ENCODE data around the gene VIL1. TPM values are rescaled to one million over a fixed set of nuclear protein-coding genes. Genes with fewer than 3 reads are reported as not detected.

VIL1 gene
- total and polyA plus RNA-seq, 2 of the 13 experiments (the other 11 are each of a cell fraction or from before 2014, with no cell fraction given) = 287 to 301 TPM

GRCh38 chr2:218404351-218405085 lies 14.4 kb upstream of the VIL1 start (continued):
- TF ChIP-seq ZNF646 (CRISPR knock-in tag; IDR thresholded peaks at IDR 0.05) (no peak), JARID2 (CRISPR knock-in tag; IDR thresholded peaks at IDR 0.05; ENCODE audit: insufficient replicate concordance) (no peak), IRF9 (CRISPR knock-in tag; IDR thresholded peaks at IDR 0.05; ENCODE audit: borderline replicate concordance) (no peak), SOX6 (IDR thresholded peaks at IDR 0.05) (no peak), SOX6 (CRISPR knock-in tag; IDR thresholded peaks at IDR 0.05) (no peak), NR3C1 (CRISPR knock-in tag; IDR thresholded peaks at IDR 0.05) (no peak), MED1 (CRISPR knock-in tag; IDR thresholded peaks at IDR 0.05) (no peak), MED13 (CRISPR knock-in tag; IDR thresholded peaks at IDR 0.05) (no peak), MEIS1 (CRISPR knock-in tag; IDR thresholded peaks at IDR 0.05; ENCODE audit: borderline replicate concordance) (no peak), ZFP62 (CRISPR knock-in tag; IDR thresholded peaks at IDR 0.05) (no peak), MZF1 (CRISPR knock-in tag; IDR thresholded peaks at IDR 0.05; ENCODE audit: borderline replicate concordance) (no peak), MYC (CRISPR knock-in tag; IDR thresholded peaks at IDR 0.05; ENCODE audit: borderline replicate concordance) (peak; percentile 41; the same call in 1 of the 2 replicates), MAFF (IDR thresholded peaks at IDR 0.05; ENCODE audit: low read depth, low read length) (no peak), ZBTB49 (CRISPR knock-in tag; IDR thresholded peaks at IDR 0.05; ENCODE audit: borderline replicate concordance) (no peak)
- TF ChIP-seq, protein P1, sequence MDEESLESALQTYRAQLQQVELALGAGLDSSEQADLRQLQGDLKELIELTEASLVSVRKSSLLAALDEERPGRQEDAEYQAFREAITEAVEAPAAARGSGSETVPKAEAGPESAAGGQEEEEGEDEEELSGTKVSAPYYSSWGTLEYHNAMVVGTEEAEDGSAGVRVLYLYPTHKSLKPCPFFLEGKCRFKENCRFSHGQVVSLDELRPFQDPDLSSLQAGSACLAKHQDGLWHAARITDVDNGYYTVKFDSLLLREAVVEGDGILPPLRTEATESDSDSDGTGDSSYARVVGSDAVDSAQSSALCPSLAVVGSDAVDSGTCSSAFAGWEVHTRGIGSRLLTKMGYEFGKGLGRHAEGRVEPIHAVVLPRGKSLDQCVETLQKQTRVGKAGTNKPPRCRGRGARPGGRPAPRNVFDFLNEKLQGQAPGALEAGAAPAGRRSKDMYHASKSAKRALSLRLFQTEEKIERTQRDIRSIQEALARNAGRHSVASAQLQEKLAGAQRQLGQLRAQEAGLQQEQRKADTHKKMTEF (CRISPR knock-in tag; IDR thresholded peaks at IDR 0.05) = no peak
- TF ChIP-seq, protein P2, sequence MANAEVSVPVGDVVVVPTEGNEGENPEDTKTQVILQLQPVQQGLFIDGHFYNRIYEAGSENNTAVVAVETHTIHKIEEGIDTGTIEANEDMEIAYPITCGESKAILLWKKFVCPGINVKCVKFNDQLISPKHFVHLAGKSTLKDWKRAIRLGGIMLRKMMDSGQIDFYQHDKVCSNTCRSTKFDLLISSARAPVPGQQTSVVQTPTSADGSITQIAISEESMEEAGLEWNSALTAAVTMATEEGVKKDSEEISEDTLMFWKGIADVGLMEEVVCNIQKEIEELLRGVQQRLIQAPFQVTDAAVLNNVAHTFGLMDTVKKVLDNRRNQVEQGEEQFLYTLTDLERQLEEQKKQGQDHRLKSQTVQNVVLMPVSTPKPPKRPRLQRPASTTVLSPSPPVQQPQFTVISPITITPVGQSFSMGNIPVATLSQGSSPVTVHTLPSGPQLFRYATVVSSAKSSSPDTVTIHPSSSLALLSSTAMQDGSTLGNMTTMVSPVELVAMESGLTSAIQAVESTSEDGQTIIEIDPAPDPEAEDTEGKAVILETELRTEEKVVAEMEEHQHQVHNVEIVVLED (CRISPR knock-in tag; IDR thresholded peaks at IDR 0.05; ENCODE audit: borderline replicate concordance) = no peak

All from HepG2 (cell line).